ENCODE measurements around the gene PPP2R2C.

The PPP2R2C gene

GRCh38 chr4:6467600-6467999, 4.8 kb downstream of the PPP2R2C start:
- DNase-seq, result no peak

- no peak for DNase-seq
These were observed 5.5 kb downstream of the PPP2R2C start for GRCh38 chr4:6466756-6467381.

GRCh38 chr4:6465955-6466354, 6.5 kb downstream of the PPP2R2C start:
- DNase-seq, result no peak

GRCh38 chr4:6464842-6465588, 7.4 kb downstream of the PPP2R2C start:
- peak in 1 of 2 experiments; percentile 13 for DNase-seq

- DNase-seq, result no peak
These were observed 8.8 kb downstream of the PPP2R2C start for GRCh38 chr4:6463311-6464289.

- DNase-seq, result peak in 1 of 2 experiments; percentile 22
These were observed 10.9 kb downstream of the PPP2R2C start for GRCh38 chr4:6461301-6462165.

- no peak for DNase-seq
These were observed 11.5 kb downstream of the PPP2R2C start for GRCh38 chr4:6460876-6461275.

GRCh38 chr4:6458528-6458927, 13.9 kb downstream of the PPP2R2C start:
- DNase-seq, result no peak

GRCh38 chr4:6456450-6456849, 16.0 kb downstream of the PPP2R2C start:
- no peak for DNase-seq

- no peak for DNase-seq
These were observed 18.1 kb downstream of the PPP2R2C start for GRCh38 chr4:6454112-6454910.

- no peak for DNase-seq
These were observed 18.8 kb downstream of the PPP2R2C start for GRCh38 chr4:6453688-6453990.

- no peak for DNase-seq
These were observed 19.3 kb downstream of the PPP2R2C start for GRCh38 chr4:6452897-6453687.

- DNase-seq, result no peak
These were observed 20.1 kb downstream of the PPP2R2C start for GRCh38 chr4:6452116-6452896.

GRCh38 chr4:6451309-6451708, 21.1 kb downstream of the PPP2R2C start:
- DNase-seq, result no peak

GRCh38 chr4:6450709-6451108, 21.7 kb downstream of the PPP2R2C start:
- DNase-seq, result no peak

GRCh38 chr4:6449746-6450369, 22.6 kb downstream of the PPP2R2C start:
- DNase-seq, result no peak

GRCh38 chr4:6449335-6449734, 23.1 kb downstream of the PPP2R2C start:
- DNase-seq, result no peak

- no peak for DNase-seq
These were observed 23.8 kb downstream of the PPP2R2C start for GRCh38 chr4:6448476-6449170.

GRCh38 chr4:6447672-6448171, 24.7 kb downstream of the PPP2R2C start:
- DNase-seq, result no peak
